MV-4-11 (cell line): ENCODE data around the gene TUBAL3.

Experiments used
- DNase-seq: peaks from one replicate; lab custom pipeline; 2025; lab: John Stamatoyannopoulos, UW

TUBAL3 gene

GRCh38 chr10:5404208-5405041 lies at the start of gene TUBAL3:
TSS of gene TUBAL3 (minus strand) at chr10:5404828. CDS start at chr10:5404792, 36 bp downstream.
- DNase-seq: no peak

- no peak for DNase-seq
Measured at GRCh38 chr10:5453749-5454489, 49.3 kb upstream of the TUBAL3 start.

GRCh38 chr10:5450605-5451384 lies 46.2 kb upstream of the TUBAL3 start:
- no peak for DNase-seq

- DNase-seq: peak; percentile 87
Measured at GRCh38 chr10:5449823-5450222, 45.2 kb upstream of the TUBAL3 start.

DNA sequence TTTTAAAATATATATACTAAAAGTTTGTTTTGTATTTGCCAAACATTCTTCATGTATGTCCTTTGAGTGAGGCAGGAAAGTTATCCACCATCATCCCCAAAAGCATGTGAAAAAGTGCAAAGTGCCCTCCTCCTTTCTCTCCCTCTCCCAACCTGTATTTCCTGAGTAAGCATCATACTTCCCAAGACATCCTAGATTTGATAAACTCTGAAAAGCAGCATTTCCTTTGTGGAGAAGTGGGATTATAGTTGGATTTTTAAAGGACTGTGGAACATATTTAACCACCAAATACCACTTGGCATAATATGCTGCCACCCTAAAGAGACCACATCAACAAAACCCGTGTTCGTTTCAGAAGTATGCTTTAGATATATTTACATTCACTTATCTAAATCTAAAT lies 44.6 kb upstream of the TUBAL3 start:
- DNase-seq: no peak

DNA sequence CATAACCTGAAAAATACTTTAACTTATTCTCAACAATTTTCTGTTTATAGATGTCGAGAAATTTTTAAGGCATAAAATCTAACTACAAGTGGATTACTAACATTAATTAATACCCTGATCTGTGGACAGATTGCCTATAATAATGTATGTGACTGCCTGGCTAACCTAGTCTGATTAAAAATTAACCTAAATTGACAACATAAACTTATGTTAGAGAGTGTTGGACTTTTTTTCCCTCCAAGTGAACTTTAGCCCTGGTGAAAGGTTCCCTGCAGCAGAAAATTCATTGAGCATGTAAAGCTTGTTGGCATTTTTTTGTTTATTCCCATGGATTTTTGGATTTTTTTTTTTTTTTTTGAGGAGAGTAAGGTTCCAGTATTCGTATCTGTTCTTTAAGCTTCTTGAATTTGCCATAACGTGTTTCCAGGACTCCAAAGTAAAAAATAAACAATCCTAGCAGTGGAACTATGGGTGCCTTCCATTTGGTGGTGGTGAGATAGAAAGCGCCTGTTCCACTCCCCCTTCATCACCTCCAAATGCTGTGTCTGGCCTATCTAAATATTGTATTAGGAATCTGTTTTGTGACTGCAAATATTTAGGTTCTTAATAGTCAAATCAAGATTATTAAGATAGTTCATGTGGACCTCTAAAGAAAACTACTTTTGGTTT lies 43.8 kb upstream of the TUBAL3 start:
- DNase-seq: no peak

- DNase-seq: no peak
Measured at GRCh38 chr10:5447611-5448071, 43.0 kb upstream of the TUBAL3 start.

DNA sequence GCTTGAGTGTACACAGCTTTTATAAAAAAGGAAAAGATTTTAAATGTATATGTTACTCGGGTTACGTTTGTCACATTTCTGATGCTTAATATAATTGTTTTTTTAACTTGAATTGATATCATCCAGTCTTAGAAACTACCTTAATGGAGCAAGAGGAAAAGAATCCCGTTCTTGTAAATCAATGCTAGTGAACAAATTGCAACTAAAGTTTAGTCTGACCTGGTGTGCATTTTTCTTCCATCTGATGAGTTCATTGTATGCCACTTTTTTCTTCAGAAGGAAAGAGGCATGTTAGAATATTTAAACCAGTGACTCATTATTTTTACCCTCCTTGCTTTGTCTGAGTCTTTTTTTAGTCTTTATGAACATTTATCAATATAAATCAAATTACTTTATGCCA lies 42.4 kb upstream of the TUBAL3 start:
- DNase-seq: no peak

- peak; percentile 34 for DNase-seq
Measured at GRCh38 chr10:5446390-5446926, 41.8 kb upstream of the TUBAL3 start.

DNA sequence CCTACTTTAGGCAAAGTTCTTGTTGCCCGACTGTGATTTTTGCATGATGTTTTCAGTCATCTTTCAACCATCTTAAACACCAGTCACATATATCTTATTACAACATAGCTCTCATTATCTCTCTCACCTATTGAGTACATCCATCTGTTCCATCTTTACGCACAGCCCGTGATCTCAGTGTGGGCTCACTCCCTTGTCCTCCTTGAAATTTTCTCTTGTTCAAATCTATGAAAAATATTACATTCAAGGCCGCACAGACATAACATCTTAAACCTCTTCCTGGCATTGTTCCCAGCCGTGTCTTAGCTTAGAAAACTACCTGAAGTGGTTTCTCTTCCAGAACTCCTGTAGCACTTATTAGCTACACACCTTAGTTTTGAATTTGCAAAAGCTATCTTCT lies 40.4 kb upstream of the TUBAL3 start:
- DNase-seq: no peak

GRCh38 chr10:5443429-5443828 lies 38.8 kb upstream of the TUBAL3 start:
- DNase-seq: no peak

GRCh38 chr10:5442990-5443370 lies 38.4 kb upstream of the TUBAL3 start:
- no peak for DNase-seq

DNA sequence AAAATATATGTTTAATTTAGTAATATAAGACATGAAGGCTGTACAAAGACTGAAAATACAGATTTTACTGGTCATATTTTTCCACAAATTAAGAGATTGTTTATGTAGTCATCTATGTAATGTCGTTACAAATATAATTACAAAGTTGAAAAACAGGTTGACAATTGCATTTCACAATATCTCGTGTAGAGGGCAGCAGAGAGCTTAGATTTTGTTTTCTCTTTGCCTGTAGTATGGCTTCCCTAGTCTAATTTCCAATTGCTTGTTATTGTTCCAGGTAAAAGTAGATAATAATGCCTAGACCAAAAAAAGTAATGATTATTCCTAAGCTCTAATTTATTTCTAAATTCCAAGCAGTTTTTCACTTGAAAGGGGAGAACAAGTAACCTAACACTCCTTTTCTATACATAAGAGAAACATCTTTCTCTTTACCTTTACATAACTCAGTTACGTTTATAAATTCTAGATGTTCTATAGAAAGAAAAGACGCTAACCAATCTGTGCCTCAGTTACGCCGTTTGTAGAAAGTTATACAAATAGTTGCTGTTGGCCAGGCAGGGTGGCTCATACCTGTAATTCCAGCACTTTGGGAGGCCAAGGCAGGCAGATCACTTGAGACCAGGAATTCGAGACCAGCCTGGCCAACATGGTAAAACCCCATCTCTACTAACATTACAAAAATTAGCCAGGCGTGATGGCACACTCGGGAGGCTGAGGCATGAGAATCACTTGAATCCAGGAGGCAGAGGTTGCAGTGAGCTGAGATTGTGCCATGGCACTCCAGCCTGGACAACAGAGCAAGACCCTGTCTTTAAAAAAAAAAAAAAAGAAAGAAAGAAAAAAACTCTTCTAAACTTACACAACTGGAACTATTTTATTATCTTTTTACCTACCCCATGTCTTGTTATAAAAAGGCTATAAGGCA lies 37.7 kb upstream of the TUBAL3 start:
- DNase-seq: peak; percentile 39

DNA sequence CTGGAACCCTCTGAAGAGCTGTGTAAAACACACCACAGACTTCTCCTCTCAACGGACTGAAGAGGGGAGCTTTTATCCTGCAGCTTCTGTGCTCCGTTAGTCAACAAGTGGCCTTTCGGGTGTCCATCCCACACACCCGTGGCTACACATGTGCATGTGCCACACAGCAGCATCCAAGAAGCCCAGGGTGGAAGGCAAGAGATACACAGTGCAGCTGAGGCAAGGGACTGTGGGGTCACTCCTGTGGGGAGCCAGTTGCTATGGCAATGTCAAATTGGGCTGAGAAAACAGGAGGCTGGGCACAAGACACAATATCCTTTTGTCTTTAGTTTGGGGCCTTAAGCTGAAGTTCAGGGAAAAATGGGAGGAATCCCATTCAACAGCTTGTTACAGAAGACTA lies 36.5 kb upstream of the TUBAL3 start:
- no peak for DNase-seq

DNA sequence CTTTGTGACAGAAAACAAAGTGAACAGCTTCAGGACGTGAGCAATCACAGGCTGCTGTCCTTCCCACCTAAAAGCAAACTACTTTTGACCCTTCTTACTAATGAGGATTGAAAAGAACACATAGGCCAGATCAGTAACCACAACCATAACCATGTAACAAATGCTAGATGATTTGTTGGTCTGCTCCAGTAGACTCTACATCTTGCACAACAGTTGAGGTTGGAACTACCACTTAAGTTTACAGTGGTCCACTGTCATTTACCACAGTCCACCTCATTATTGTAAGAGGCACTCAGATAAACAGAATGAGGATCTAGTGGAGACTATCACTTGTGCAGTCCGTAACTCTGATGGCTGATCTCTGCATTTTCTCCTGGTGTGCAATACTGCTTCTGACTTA lies 35.6 kb upstream of the TUBAL3 start:
- DNase-seq: peak; percentile 77

- DNase-seq: no peak
Measured at GRCh38 chr10:5435328-5435727, 30.7 kb upstream of the TUBAL3 start.

- DNase-seq: peak; percentile 35
Measured at GRCh38 chr10:5434017-5434753, 29.6 kb upstream of the TUBAL3 start.

DNA sequence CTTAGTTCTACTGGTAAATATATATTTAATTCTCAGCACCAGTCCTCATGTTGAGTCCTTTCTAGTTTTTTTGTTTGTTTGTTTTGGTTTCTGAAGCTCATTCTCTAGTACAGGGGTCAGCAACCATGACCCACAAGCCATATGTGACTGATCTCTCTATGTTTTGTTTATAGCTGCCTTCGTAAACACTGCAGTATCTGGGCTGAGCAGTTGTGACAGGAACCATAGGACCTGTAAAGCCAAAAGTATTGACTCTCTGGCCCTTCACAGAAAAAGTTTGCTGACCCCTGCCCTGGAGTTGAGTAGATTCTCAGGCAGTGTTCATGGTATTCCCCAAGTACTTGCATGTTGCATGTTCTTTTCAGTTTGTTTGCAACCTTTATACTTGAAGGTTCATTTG lies 28.6 kb upstream of the TUBAL3 start:
- DNase-seq: no peak

GRCh38 chr10:5428133-5428532 lies 23.5 kb upstream of the TUBAL3 start:
- DNase-seq: no peak

- DNase-seq: no peak
Measured at GRCh38 chr10:5424751-5425150, 20.1 kb upstream of the TUBAL3 start.
